HEK293T (cell line): Measurements from ENCODE around the gene SOCS2.

Experiments used
- CTCF ChIA-PET: fragments of 350-600 bp; formaldehyde crosslinking; extraction: SDS; loops from one replicate; lab custom pipeline; 2021; ENCODE audit warnings: antibody characterized with exemption, inconsistent platforms; lab: Yijun Ruan, JAX
- POLR2A ChIA-PET: fragments of 350-600 bp; formaldehyde crosslinking; extraction: SDS; loops from one replicate; lab custom pipeline; 2020; ENCODE audit warnings: antibody characterized with exemption, inconsistent platforms; lab: Yijun Ruan, JAX
- DNase-seq: peaks from one replicate; pipeline ENCODE4 v3.0.0; 2012; ENCODE audit warnings: mixed read lengths; ENCODE audit errors: extremely low spot score
- ARNT ChIP-seq: fragments of 450-650 bp; IDR thresholded peaks from 2 replicates; pipeline ENCODE4 v1.6.1; 2017; ENCODE audit warnings: mild to moderate bottlenecking
- BHLHE40 ChIP-seq: fragments of 450-650 bp; IDR thresholded peaks from 2 replicates; pipeline ENCODE4 v1.6.1; 2016; ENCODE audit warnings: mild to moderate bottlenecking, moderate library complexity, borderline replicate concordance
- CTBP1 ChIP-seq: fragments of 450-650 bp; IDR thresholded peaks from 2 replicates; pipeline ENCODE4 v1.6.1; 2016; ENCODE audit warnings: borderline replicate concordance
- ELF4 ChIP-seq: fragments of 450-650 bp; IDR thresholded peaks from 2 replicates; pipeline ENCODE4 v1.6.1; 2017; ENCODE audit warnings: antibody characterized with exemption
- FOXA1 ChIP-seq: fragments of 450-650 bp; IDR thresholded peaks from 2 replicates; pipeline ENCODE4 v1.6.1; 2016; ENCODE audit warnings: mild to moderate bottlenecking
- FOXK2 ChIP-seq: fragments of 450-650 bp; IDR thresholded peaks from 2 replicates; pipeline ENCODE4 v1.6.1; 2016; ENCODE audit warnings: mild to moderate bottlenecking
- FOXM1 ChIP-seq: fragments of 450-650 bp; IDR thresholded peaks from 2 replicates; pipeline ENCODE4 v1.6.1; 2017; ENCODE audit warnings: mild to moderate bottlenecking, borderline replicate concordance
- HDGF ChIP-seq: fragments of 450-650 bp; IDR thresholded peaks from 2 replicates; pipeline ENCODE4 v1.6.1; 2017; ENCODE audit warnings: antibody characterized with exemption, borderline replicate concordance
- L3MBTL2 ChIP-seq: fragments of 450-650 bp; conservative IDR thresholded peaks from 2 replicates; pipeline ENCODE4 v1.6.1; 2016; ENCODE audit warnings: mild to moderate bottlenecking
- LEF1 ChIP-seq: fragments of 450-650 bp; IDR thresholded peaks from 2 replicates; pipeline ENCODE4 v1.6.1; 2017; ENCODE audit warnings: mild to moderate bottlenecking, borderline replicate concordance
- NFRKB ChIP-seq: fragments of 450-650 bp; IDR thresholded peaks from 2 replicates; pipeline ENCODE4 v1.6.1; 2016; ENCODE audit warnings: mild to moderate bottlenecking, moderate library complexity
- PKNOX1 ChIP-seq: fragments of 450-650 bp; IDR thresholded peaks from 2 replicates; pipeline ENCODE4 v1.6.1; 2016
- SP1 ChIP-seq: fragments of 450-650 bp; IDR thresholded peaks from 2 replicates; pipeline ENCODE4 v1.6.1; 2017
- SUZ12 ChIP-seq: fragments of 450-650 bp; IDR thresholded peaks from 2 replicates; pipeline ENCODE4 v1.6.1; 2016; ENCODE audit warnings: mild to moderate bottlenecking
- TARDBP ChIP-seq: fragments of 450-650 bp; IDR thresholded peaks from 2 replicates; pipeline ENCODE4 v1.6.1; 2016
- ZNF384 ChIP-seq: fragments of 450-650 bp; IDR thresholded peaks from 2 replicates; pipeline ENCODE4 v1.6.1; 2016

The SOCS2 gene

DNA sequence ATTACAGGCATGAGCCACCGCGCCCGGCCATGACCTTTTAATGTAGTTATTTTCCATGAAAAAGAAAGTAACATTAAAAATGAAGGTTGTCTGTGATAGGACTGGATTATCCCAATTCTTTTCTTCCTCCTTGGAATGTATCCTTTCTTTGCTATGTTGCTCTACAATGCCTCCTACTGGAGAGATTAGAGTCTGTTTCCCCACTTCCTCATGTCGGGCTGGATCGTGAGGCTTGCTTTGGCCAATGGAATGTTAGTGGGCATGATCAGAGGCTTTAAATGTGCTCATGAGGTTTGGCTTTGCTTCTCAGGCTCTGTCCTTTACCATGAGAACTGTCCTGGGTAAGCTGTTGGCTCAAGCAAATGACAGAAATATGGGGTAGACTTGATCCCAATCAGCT is 34.7 kb upstream of the SOCS2 start:
- TF ChIP-seq HDGF (no peak), ELF4 (no peak)
- ChIA-PET CTCF (interaction anchor here (0.5 kb wide), 1 partner anchor 11 kb away, joined by 3 read pairs; no protein-coding TSS in a partner anchor), POLR2A (no interaction called here)
- DNase-seq: no peak

DNA sequence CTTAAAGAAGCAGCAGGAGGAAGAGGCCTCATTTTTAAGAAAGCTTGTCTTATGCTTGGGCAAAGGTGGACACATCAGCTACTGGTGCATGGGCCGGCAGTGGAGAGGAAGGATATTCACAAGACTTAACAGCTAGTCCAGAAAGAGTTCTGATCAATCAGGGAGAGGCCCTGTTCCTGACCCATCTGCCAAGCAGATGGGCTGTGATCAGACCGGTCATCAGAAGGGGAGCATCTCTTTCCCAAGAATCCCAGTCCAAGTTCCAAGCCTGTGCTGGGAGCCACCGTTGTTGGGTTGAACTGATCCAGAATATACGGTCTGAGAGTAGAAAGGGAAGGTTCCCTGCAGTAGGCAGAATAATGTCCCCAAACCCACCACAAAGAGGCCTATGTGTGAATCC is 32.7 kb upstream of the SOCS2 start:
- ChIA-PET POLR2A (no interaction called here), CTCF (interaction anchor here (1.0 kb wide), 1 partner anchor 535 kb away, joined by 3 read pairs; no protein-coding TSS in a partner anchor)
- no peak for DNase-seq
- no peak for TF ChIP-seq LEF1
- TF ChIP-seq SP1: no peak
- TF ChIP-seq ELF4: no peak

- CTCF ChIA-PET: no interaction called here
- POLR2A ChIA-PET: no interaction called here
- TF ChIP-seq ZNF384: no peak
- TF ChIP-seq ELF4: no peak
- no peak for DNase-seq
Measured at GRCh38 chr12:93540466-93540865, 32.0 kb upstream of the SOCS2 start.

DNA sequence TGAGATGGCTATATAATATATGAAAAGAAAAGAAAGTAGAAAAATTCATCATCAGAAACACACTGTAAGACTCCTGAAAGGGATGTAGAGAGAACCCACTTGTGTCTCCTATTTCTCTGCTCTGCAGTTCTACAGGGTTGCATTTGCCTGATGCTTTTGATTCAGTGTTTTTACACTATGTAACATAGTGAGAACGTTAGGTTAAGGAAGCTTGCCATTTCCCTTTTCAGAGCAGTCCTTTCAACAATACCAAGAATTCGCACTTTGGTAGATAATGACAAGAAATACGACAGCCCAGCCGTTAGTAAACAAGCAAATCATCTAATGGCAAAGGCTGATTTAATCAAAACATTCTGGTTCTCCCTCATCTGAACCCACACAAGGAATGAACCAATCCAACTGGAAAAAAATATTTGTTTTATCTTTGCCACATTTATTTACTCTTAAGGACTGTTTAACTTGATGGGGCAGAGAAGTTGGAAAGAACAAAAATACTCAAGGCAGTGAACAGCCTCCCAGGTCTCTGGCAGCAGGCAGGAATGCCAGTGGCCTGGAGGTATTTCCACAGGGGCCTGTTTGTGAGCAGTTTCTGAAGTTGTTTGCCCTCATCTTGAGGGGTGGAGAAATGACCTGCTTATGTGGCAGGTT is 30.8 kb upstream of the SOCS2 start:
- ChIA-PET CTCF (interaction anchor here (0.6 kb wide), 1 partner anchor 465 kb away, joined by 3 read pairs; no protein-coding TSS in a partner anchor), POLR2A (no interaction called here)
- no peak for DNase-seq
- TF ChIP-seq FOXA1 (no peak), SUZ12 (no peak), NFRKB (no peak), SP1 (no peak), PKNOX1 (no peak), HDGF (no peak), CTBP1 (no peak)

DNA sequence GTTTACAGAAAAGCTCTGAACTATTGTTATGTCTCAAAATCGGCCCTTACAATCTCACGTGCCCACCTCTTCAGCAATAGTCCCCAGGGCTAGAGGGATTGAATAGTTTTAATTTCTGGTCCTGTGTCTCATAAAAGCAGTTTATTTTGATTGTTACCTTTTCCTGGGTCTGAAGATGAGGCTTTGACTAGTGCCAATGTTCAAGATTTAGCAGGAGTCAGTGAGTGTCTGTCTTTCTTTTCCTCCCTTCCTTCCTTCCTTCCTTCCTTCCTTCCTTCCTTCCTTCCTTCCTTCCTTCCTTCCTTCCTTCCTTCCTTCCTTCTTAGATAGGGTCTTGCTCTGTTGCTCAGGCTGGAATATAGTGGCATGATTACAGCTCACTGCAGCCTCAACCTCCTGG is 24.7 kb upstream of the SOCS2 start:
- no peak for TF ChIP-seq FOXA1
- no peak for DNase-seq
- CTCF ChIA-PET: no interaction called here
- POLR2A ChIA-PET: no interaction called here

DNA sequence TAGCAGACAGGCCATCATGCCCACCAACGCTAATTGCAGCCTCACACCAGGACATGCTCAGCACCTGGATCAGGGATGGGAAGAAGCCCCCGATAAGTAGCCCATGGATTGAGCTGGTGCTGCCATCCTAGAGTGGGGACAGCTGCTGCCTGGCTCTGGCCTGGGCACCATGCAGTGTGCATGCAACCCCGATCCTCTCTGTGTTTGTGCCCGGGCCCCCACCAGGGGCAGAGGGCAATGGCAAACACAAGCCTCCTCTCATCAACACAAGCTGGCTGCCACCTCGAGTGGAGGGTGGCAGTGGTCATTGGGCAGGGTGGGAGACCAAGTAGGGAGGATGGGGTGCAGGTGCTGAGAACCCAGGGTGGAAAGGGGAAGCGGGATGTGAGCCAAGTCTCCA is 23.3 kb upstream of the SOCS2 start:
- TF ChIP-seq ARNT (no peak), ZNF384 (no peak), CTBP1 (no peak), FOXA1 (no peak), PKNOX1 (no peak), LEF1 (no peak), FOXM1 (no peak), TARDBP (no peak), SUZ12 (no peak), ELF4 (no peak), NFRKB (no peak), FOXK2 (no peak), SP1 (no peak), BHLHE40 (no peak), L3MBTL2 (no peak), HDGF (no peak)
- POLR2A ChIA-PET: no interaction called here
- no peak for DNase-seq
- CTCF ChIA-PET: no interaction called here

- no peak for TF ChIP-seq ARNT
- no peak for TF ChIP-seq SUZ12
- TF ChIP-seq NFRKB: no peak
- no peak for TF ChIP-seq CTBP1
- TF ChIP-seq FOXK2: no peak
- TF ChIP-seq HDGF: no peak
- no peak for TF ChIP-seq TARDBP
- TF ChIP-seq SP1: no peak
- no peak for TF ChIP-seq L3MBTL2
- no peak for TF ChIP-seq BHLHE40
- no peak for TF ChIP-seq FOXA1
- no peak for TF ChIP-seq ZNF384
- TF ChIP-seq PKNOX1: no peak
- no peak for TF ChIP-seq LEF1
- no peak for TF ChIP-seq ELF4
- no peak for TF ChIP-seq FOXM1
- no peak for DNase-seq
- ChIA-PET CTCF (no interaction called here), POLR2A (no interaction called here)
Measured at GRCh38 chr12:93550748-93551611, 21.5 kb upstream of the SOCS2 start.
